Activated CD8-positive, alpha-beta T cell treated with anti-CD3 and anti-CD28 coated beads, Interleukin-2, amount 10 ng/mL, durations not matched to agents 7 days and 5 days (primary cell): ENCODE measurements around the gene NOSIP. TPM values are rescaled to one million over a fixed set of nuclear protein-coding genes. Genes with fewer than 3 reads are reported as not detected.

Experiments
- ATAC-seq: fragments of 150-1000 bp; cut with Tn5 transposase; one replicate; pipeline ENCODE4 v1.10.0; 2021; ENCODE audit warnings: moderate library complexity
- CTCF ChIA-PET: fragments of 350-600 bp; sonication (Branson Sonifier 250); formaldehyde crosslinking; loops from one replicate; lab custom pipeline; 2021; ENCODE audit warnings: antibody characterized with exemption; lab: Charles Lee
- POLR2A ChIA-PET: fragments of 350-600 bp; sonication (Branson Sonifier 250); formaldehyde crosslinking; loops from one replicate; lab custom pipeline; 2021; ENCODE audit warnings: antibody characterized with exemption; lab: Charles Lee
- DNase-seq: peaks from one replicate; pipeline ENCODE4 v3.0.0-alpha.2; 2020
- H3K27ac Mint-ChIP-seq: one replicate; pipeline ENCODE4 v1.8.0; 2021; ENCODE audit warnings: mild to moderate bottlenecking, mixed read lengths
- H3K27me3 Mint-ChIP-seq: one replicate; pipeline ENCODE4 v1.8.0; 2021; ENCODE audit warnings: low read depth, mixed read lengths
- H3K36me3 Mint-ChIP-seq: one replicate; pipeline ENCODE4 v1.8.0; 2021; ENCODE audit warnings: low read depth, mixed read lengths
- H3K4me1 Mint-ChIP-seq: one replicate; pipeline ENCODE4 v1.8.0; 2021; ENCODE audit warnings: low read depth, mixed read lengths
- H3K4me3 Mint-ChIP-seq: one replicate; pipeline ENCODE4 v1.8.0; 2021; ENCODE audit warnings: mild to moderate bottlenecking, mixed read lengths
- H3K9me3 Mint-ChIP-seq: one replicate; pipeline ENCODE4 v1.8.0; 2022; ENCODE audit warnings: mixed read lengths; ENCODE audit not compliant: insufficient read depth
- total RNA-seq, 2 experiments: library from RNA; stranded (reverse); gene quantifications; one replicate each; pipeline ENCODE4 v1.2.3, GENCODE V29; 2021

The NOSIP gene
- total RNA-seq, 2 experiments from 2014 or later: 147 to 159 TPM

GRCh38 chr19:49556412-49557398 is 23.7 kb downstream of the NOSIP start:
- Mint-ChIP-seq H3K27me3 (no peaks in the 10 kb centered on the region), H3K4me1 (peaks cover 87% of the 10 kb centered on the region), H3K9me3 (no peaks in the 10 kb centered on the region), H3K4me3 (peak overlapping the region; percentile 56), H3K36me3 (peaks cover 76% of the 10 kb centered on the region), H3K27ac (peak overlapping the region; percentile 68)
- ChIA-PET POLR2A (interaction anchor here (0.5 kb wide), 1 partner anchor 239 kb away, joined by 3 read pairs; no protein-coding TSS in a partner anchor), CTCF (interaction anchor here (1.4 to 11.7 kb wide), 3 partner anchors 9 to 16 kb away, joined by 5 to 213 read pairs (median 100); no protein-coding TSS in a partner anchor)
- DNase-seq (peak; percentile 55), ATAC-seq (no peak)

DNA sequence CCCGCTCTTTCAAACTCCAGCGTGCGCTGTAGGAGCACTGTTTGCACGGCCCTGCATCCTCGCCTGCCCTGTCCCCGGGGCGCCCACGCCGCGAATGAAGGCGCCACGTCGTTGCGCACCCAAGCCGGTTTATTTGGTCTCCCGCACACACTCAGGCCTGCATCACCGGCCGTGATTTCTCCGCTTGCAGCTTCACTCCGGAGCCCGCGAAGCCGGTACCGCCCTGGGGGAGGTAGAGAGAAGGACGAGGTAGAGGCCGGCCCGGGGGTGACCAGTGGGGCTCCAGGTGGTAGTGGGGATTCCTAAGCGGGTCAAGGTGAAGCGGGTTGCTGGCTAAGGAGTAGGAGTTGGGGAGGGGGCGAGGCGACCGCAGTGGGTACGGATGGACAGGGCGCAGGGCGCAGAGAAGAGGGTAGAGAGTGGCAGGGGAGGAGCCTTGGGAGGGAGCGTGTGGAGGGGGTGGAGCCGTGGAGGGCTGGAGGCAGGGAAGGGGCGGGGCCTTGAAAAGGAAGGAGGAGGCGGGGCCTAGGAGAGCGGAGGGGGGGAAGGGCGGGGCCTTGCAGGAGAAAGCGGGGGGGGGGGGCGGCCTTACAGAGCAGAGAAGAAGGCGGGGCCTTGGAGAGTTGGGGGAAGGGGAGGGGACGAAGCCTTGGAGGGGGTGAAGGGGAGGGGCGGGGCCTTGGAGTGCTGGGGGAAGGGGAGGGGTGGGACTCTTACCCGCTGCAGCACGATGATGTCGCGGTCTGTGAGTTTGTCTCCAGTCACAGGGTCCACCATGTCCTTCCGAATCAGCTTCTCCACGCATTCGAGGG is 24.6 kb downstream of the NOSIP start:
- Mint-ChIP-seq H3K27ac (peak overlapping the region; percentile 92), H3K9me3 (no peaks in the 10 kb centered on the region), H3K4me3 (peak overlapping the region; percentile 71), H3K4me1 (peaks cover 83% of the 10 kb centered on the region), H3K36me3 (peaks cover 71% of the 10 kb centered on the region), H3K27me3 (no peaks in the 10 kb centered on the region)
- POLR2A ChIA-PET: no interaction called here
- CTCF ChIA-PET: interaction anchor here (1.0 to 11.7 kb wide), 3 partner anchors 10 to 17 kb away, joined by 3 to 213 read pairs (median 5); no protein-coding TSS in a partner anchor
- ATAC-seq: no peak
- DNase-seq: peak; percentile 87

- H3K9me3 Mint-ChIP-seq: no peaks in the 10 kb centered on the region
- H3K27me3 Mint-ChIP-seq: no peaks in the 10 kb centered on the region
- peak overlapping the region; percentile 92 for H3K27ac Mint-ChIP-seq
- POLR2A ChIA-PET: interaction anchor here (1.5 to 2.5 kb wide), 2 partner anchors 8 to 14 kb away, joined by 3 to 8 read pairs; no protein-coding TSS in a partner anchor
- peak overlapping the region; percentile 71 for H3K4me3 Mint-ChIP-seq
- peaks cover 61% of the 10 kb centered on the region for H3K36me3 Mint-ChIP-seq
- CTCF ChIA-PET: interaction anchor here (0.7 to 11.7 kb wide), 4 partner anchors 8 to 18 kb away, joined by 3 to 213 read pairs (median 5); no protein-coding TSS in a partner anchor
- ATAC-seq (peak; percentile 32), DNase-seq (peak; percentile 77)
- H3K4me1 Mint-ChIP-seq: peaks cover 77% of the 10 kb centered on the region
Measured at GRCh38 chr19:49554701-49555181, 25.6 kb downstream of the NOSIP start.

DNA sequence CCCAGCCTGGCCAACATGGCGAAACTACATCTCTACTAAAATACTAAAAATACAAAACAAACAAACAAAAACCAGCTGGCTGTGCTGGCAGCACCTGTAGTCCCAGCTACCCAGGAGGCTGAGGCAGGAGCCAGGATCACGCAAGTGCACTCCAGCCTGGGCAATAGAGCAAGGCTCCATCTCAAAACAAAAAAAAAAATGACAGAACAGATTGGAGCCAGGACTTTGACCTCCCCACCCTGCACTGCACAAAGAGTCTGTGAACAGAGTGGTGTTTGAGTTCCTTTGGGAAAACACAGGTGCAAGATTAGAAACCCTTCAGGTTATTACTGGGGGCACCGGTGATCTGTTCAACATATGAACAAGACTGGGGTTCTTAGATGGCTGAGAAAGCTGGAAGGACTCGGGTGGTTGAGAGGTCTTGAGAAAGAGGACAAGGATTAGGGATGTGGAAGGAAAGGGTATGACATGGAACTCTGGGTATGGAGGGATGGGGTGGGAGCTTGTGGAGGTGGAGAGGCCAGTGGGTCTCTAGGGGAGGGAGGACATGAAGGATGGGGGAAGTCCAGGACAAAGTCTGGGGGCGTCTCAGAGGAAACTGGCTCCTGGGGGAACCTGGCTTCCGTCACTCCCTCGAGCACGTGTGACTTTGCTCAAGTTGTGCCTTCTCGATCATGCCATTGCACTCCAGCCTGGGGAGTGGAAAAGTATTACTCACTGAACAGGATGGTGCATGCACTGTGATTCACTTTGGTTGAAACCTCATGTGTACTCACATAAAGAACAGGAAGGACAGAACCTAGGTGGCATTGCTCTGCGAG is 26.7 kb downstream of the NOSIP start:
- Mint-ChIP-seq H3K27ac (peak overlapping the region; percentile 92), H3K27me3 (no peaks in the 10 kb centered on the region), H3K9me3 (no peaks in the 10 kb centered on the region), H3K36me3 (peaks cover 56% of the 10 kb centered on the region), H3K4me3 (peak overlapping the region; percentile 17), H3K4me1 (peaks cover 77% of the 10 kb centered on the region)
- DNase-seq: peak; percentile 59
- peak; percentile 28 for ATAC-seq
- CTCF ChIA-PET: interaction anchor here (1.2 to 11.7 kb wide), 5 partner anchors 7 to 26 kb away, joined by 3 to 213 read pairs (median 8); partner anchors contain the start of gene RCN3
- POLR2A ChIA-PET: interaction anchor here (0.7 to 2.5 kb wide), 6 partner anchors 9 to 78 kb away, joined by 3 to 8 read pairs (median 3); no protein-coding TSS in a partner anchor

GRCh38 chr19:49552749-49553148 is 27.6 kb downstream of the NOSIP start:
- Mint-ChIP-seq H3K36me3 (peaks cover 52% of the 10 kb centered on the region), H3K27me3 (no peaks in the 10 kb centered on the region), H3K9me3 (no peaks in the 10 kb centered on the region), H3K4me1 (peaks cover 80% of the 10 kb centered on the region), H3K4me3 (peak overlapping the region; percentile 70), H3K27ac (peak overlapping the region; percentile 99)
- DNase-seq: peak; percentile 57
- ChIA-PET CTCF (interaction anchor here (1.1 to 11.7 kb wide), 9 partner anchors 8 to 80 kb away, joined by 3 to 213 read pairs (median 7); partner anchors contain the start of gene RCN3), POLR2A (interaction anchor here (0.7 to 2.5 kb wide), 4 partner anchors 16 to 53 kb away, joined by 3 to 8 read pairs (median 4); no protein-coding TSS in a partner anchor)
- peak; percentile 41 for ATAC-seq

- DNase-seq (no peak), ATAC-seq (no peak)
- H3K9me3 Mint-ChIP-seq: no peaks in the 10 kb centered on the region
- CTCF ChIA-PET: interaction anchor here (1.1 to 11.7 kb wide), 10 partner anchors 9 to 49 kb away, joined by 4 to 213 read pairs (median 6); no protein-coding TSS in a partner anchor
- POLR2A ChIA-PET: interaction anchor here (1.5 kb wide), 1 partner anchor 29 kb away, joined by 4 read pairs; the partner anchor contains the start of genes NOSIP and PRRG2
- H3K4me3 Mint-ChIP-seq: no peak overlapping the region
- no peaks in the 10 kb centered on the region for H3K27me3 Mint-ChIP-seq
- peaks cover 81% of the 10 kb centered on the region for H3K4me1 Mint-ChIP-seq
- peak overlapping the region; percentile 79 for H3K27ac Mint-ChIP-seq
- peaks cover 43% of the 10 kb centered on the region for H3K36me3 Mint-ChIP-seq
Measured at GRCh38 chr19:49551531-49551930, 28.8 kb downstream of the NOSIP start.

GRCh38 chr19:49549045-49549444 is 31.3 kb downstream of the NOSIP start:
- no peak for ATAC-seq
- peaks cover 66% of the 10 kb centered on the region for H3K4me1 Mint-ChIP-seq
- H3K9me3 Mint-ChIP-seq: no peaks in the 10 kb centered on the region
- DNase-seq: no peak
- H3K27me3 Mint-ChIP-seq: peaks cover 4% of the 10 kb centered on the region
- POLR2A ChIA-PET: interaction anchor here (0.9 to 1.1 kb wide), 3 partner anchors 9 to 20 kb away, joined by 3 to 4 read pairs (median 4); no protein-coding TSS in a partner anchor
- no peak overlapping the region for H3K4me3 Mint-ChIP-seq
- CTCF ChIA-PET: interaction anchor here (1.0 to 11.7 kb wide), 10 partner anchors 12 to 323 kb away, joined by 3 to 213 read pairs (median 8); no protein-coding TSS in a partner anchor
- H3K27ac Mint-ChIP-seq: peak overlapping the region; percentile 79
- H3K36me3 Mint-ChIP-seq: peaks cover 21% of the 10 kb centered on the region

GRCh38 chr19:49546825-49547565 is 33.4 kb downstream of the NOSIP start:
- peak; percentile 84 for DNase-seq
- H3K27ac Mint-ChIP-seq: peak overlapping the region; percentile 65

GRCh38 chr19:49544154-49544553 is 36.2 kb downstream of the NOSIP start:
- DNase-seq (no peak), ATAC-seq (no peak)
- Mint-ChIP-seq H3K9me3 (no peaks in the 10 kb centered on the region), H3K36me3 (peaks cover 5% of the 10 kb centered on the region), H3K27me3 (peaks cover 4% of the 10 kb centered on the region), H3K4me3 (no peak overlapping the region), H3K27ac (peak overlapping the region; percentile 14), H3K4me1 (peaks cover 35% of the 10 kb centered on the region)
- CTCF ChIA-PET: interaction anchor here (2.8 to 6.8 kb wide), 2 partner anchors 10 to 37 kb away, joined by 11 to 211 read pairs; no protein-coding TSS in a partner anchor
- POLR2A ChIA-PET: interaction anchor here (0.5 kb wide), 1 partner anchor 17 kb away, joined by 4 read pairs; the partner anchor contains the start of gene RCN3

More at GRCh38 chr19:49546825-49547565, 33.4 kb downstream of the NOSIP start:
- ATAC-seq: peak; percentile 77
- Mint-ChIP-seq H3K4me3 (peak overlapping the region; percentile 28), H3K36me3 (peaks cover 10% of the 10 kb centered on the region), H3K27me3 (peaks cover 4% of the 10 kb centered on the region), H3K9me3 (no peaks in the 10 kb centered on the region), H3K4me1 (peaks cover 50% of the 10 kb centered on the region)
- CTCF ChIA-PET: interaction anchor here (0.6 to 11.7 kb wide), 29 partner anchors 8 to 278 kb away, joined by 3 to 213 read pairs (median 5); partner anchors contain the start of genes ALDH16A1, FCGRT, NOSIP and PRRG2
- POLR2A ChIA-PET: interaction anchor here (0.7 to 1.9 kb wide), 8 partner anchors 12 to 123 kb away, joined by 3 to 8 read pairs (median 4); no protein-coding TSS in a partner anchor
